ENCODE results near the gene MRPL22.
"Not testable (repeated sequence)": the region's sequence is repeated elsewhere in the genome, so short reads cannot be mapped to it uniquely, and the experiment has no call there.

MRPL22 gene

DNA sequence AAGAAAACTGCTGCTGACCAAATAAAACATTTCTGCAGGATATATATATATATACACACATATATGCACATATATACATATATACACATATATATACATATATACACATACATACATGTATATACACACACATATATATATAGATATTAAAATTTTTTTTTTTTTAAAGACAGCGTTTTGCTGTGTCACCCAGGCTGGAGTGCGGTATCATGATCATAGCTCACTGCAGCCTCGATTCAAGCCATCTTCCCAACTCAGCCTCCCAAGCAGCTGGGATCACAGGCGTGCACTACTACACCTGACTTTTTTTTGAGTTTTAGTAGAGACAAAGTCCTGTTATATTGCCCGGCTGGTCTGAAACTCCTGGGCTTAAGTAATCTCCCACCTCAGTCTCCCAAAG lies 2.7 kb downstream of the MRPL22 start:
- DNase-seq (ENCODE audit: low read depth) = no peak

DNA sequence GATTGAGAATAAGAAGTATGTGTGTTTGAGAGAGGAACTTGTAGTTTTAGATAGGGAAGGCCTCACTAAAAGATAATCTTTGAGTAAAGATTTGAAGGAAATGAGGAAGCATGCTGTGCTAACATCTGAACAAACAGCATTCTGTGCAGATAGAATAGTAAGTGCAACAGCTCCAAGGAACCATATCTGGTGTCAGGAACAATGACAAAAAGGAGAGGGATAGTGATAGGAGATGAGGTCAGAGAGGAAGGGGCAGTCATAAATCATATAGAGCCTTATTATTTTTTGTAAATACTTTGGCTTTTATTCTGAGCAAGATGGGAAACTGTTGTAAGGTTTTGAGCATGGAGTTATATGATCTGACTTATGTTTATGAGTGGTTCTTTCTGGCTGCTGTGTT lies 3.8 kb downstream of the MRPL22 start:
- no peak for DNase-seq (ENCODE audit: low read depth)

DNA sequence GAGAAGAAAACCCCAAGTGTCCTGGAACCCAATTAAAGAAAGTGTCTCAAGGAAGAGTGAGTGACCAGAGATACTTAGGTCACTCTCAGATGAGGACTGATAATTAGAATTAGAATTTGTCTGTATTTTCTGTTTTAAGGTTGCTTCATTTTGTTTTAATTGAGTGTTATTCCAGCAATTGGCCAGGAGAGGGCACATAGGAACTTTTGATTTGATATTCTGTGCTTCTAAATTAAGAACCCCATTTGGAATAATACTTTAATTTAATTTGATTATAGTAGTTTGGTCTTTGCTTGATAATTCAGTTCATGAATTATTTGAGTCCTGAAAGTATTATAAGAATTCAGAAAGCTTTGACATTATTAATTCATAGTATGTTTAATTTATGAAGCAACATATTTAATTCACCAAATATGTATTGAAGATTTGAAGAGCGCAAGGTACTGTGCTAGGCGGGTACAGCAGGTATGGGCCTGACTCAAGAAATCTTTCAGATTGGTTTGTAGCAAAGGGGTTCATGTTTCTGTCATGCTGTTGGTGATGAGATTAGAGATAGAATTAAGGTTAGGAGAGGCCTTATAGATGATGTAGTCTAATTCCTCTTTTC lies 4.9 kb downstream of the MRPL22 start:
- no peak for DNase-seq (ENCODE audit: low read depth)

DNA sequence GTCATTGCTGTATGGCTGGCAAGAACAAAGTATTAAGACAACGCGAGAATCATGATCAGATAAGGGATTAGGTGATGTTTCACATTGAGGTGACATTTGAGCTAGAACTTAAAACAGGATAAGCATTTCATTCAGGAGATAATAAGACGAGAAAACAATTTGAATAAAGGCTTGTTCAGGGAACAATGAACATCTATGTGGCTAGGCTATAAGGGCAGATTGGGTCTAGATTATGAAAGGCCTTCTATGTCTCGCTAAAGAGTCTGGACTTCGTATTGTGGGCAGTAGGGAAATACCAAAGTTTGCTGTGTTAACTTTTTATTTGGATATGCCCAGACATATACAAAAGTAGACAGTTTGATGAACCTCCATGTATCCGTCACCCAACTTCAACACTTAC lies 6.9 kb downstream of the MRPL22 start:
- DNase-seq (ENCODE audit: low read depth) = no peak

DNA sequence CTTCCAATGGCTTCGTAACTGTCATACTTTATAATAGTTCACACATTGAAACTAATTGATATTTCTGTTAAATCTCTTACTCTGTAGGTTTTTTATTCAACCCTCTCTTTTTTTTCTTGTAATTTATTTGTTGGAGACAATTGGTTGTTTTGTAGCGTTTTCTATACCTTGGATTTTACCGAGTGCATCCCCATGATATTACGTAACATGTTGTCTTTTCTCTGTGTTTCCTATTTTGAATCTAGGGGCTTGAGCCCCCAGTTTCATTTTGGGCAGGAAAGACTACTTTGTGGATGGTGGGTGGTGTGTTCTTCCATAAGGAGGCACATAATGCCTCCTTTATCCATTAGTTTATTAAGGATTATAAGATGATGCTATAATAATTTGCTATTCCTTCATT lies 7.4 kb downstream of the MRPL22 start:
- DNase-seq (ENCODE audit: low read depth) = no peak

DNA sequence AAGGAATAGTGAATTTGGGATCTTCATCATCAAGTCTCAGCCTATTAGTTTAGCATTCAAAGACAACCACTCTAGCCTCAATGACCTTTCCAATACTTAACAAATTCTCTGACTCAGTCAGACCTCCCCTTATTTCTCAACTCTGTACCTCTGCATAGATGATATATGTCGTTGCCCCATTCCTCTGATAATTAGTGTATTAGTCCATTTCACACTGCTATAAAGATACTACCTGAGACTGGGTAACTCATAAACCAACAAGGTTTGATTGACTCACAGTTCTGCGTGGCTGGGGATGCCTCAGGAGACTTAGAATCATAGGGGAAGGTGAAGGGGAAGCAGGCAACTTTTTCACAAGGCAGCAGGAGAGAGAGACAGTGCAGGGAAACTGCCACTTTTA lies 8.9 kb downstream of the MRPL22 start:
- no peak for DNase-seq (ENCODE audit: low read depth)

DNA sequence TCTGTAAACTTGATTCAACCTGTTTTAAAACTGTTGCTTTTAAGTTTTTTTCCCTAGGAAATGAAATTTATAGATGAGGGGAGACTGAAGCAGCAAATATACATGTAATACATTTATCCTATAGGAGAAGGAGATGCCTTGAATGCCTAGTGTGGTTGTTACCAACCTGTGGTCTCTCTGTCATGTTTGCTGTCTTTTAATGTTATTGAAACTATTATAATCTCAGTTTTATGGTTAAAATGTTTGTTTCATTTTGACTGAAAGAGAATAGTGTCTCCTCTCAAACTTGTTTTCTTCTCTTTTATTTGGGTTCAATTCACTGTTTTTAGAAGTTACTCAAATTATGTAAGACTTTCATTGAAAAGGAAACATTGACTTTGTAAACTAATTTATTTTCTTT lies 15.8 kb downstream of the MRPL22 start:
- no peak for DNase-seq (ENCODE audit: low read depth)

DNA sequence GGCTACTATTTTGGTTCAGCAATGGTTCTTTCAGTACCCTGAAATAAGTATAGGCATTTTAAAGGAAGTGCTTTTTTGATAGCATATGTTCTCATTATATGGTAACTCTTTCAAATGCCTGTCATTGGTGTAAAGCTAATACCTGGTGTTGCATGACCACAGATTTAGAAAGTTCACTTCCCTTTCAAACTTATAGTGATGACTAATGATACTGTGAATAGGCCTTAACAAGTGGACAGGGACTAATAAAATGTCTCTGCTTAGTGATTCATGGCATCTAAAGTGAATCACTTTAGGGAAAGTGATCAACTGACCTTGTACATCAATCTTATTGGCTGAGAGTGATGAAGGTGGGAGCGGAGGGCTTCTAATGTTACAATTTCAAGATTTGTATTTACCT lies 21.6 kb downstream of the MRPL22 start:
- no peak for DNase-seq (ENCODE audit: low read depth)

DNA sequence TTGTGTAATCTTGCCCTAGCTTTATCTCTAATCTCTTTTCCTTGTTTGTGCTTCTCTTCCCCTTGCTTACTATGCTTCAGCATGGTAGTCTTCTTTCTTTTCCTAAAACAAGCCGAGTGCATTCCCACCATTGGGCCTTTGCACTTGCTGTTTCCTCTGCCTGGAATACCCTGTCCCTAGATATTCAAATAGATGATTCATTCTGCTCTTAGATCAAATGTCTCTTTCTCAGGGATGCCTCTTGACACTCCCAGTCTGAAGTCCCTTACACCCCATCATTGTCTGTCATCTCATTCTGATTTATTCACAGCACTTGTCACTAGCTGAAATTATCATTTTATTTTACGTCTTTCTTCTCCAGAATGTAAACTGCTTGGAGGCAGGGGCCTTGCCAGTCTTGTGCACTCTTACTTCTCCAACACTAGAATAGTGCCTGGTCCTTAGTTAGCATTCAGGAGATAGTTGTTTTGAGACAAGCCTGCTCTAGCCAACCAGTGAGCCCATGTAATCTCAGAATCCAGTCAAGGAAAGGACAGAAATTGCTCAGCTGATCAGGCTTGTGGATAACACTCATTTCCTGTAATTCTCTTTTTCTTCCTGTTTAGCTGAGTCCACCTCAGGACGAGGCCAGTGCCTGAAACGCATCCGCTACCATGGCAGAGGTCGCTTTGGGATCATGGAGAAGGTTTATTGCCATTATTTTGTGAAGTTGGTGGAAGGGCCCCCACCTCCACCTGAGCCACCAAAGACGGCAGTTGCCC lies 25.4 kb downstream of the MRPL22 start:
- DNase-seq (ENCODE audit: low read depth) = no peak

DNA sequence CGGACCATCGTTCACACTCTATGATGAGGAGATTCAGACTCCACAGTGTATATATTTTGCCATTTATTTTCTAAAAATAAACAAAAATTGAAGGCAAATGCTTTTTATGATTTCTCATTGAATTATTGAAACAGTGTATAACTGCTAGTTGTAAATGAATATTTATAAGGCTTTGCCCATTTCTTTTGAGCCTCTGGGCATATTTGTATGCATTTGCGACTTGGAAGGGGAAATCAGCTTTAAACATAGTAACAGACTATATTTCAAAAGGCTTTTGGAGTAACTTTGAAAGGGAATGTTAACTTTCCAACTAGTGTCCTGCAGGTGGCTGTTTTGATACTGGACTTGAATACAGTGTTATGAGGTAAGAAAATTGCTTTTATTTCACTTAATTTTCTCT lies 26.0 kb downstream of the MRPL22 start:
- DNase-seq (ENCODE audit: low read depth) = no peak

DNA sequence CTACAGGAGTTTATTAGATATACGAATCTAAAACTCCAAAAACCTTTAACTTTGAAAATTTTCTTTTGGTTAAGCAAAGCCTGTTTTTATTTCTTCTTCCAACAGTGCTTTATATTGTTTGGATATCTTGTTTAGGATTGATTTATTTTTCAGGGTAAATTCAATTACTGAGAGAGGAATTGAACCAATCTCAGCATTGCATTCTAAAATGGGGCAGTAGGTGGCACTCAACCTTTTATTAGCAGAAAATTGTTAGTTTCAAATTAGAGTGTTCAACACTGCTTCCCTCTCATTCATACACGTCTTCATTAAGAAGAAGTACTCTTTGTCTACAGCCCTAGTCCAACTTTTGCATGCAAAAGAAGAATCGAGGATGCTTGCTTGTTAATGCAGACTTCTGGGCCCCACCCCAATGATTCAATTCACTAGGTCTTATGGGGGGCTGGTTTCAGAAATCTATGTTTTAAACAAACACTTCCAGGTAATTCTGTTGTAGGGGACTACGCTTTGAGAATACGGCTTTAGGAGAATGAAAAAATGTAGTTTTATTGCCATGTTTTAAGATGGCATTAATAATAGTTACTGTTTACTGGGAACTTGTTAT lies 26.6 kb downstream of the MRPL22 start:
- DNase-seq (ENCODE audit: low read depth) = no peak

DNA sequence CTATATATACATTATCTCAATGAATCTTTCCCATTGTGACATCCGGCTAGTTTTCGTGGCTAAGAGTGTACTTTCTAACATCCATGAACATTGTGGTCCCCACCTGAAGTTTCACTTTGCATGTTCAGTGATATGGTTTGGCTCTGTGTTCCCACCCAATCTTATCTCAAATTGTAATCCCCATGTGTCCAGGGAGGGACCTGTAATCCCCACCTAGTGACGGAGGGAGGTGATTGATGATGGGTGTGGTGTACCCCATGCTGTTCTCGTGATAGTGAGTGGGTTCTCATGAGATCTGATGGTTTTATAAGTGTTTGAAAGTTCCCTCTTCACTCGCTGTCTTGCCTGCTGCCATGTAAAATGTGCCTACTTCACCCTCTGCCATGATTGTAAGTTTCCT lies 28.1 kb downstream of the MRPL22 start:
- DNase-seq (ENCODE audit: low read depth) = no peak

DNA sequence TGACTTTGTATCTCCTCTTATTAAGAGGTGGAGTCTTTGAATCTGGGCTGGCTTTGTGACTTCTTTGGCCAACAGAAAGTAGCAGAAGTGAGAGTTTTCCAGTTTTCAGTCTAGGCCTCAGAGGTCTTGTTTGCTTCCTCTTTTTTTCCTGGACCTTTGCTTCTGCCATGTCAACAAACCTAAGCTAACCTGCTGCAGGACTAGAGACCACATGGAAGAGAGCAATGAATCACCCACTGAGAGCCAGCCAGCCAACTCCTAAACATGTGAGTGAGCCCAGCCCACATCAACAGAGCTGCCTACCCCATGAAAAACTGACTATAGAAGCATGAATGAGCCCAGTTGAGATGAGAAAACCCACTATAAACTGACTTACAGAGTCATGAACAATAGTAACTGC lies 29.9 kb downstream of the MRPL22 start:
- no peak for DNase-seq (ENCODE audit: low read depth)

DNA sequence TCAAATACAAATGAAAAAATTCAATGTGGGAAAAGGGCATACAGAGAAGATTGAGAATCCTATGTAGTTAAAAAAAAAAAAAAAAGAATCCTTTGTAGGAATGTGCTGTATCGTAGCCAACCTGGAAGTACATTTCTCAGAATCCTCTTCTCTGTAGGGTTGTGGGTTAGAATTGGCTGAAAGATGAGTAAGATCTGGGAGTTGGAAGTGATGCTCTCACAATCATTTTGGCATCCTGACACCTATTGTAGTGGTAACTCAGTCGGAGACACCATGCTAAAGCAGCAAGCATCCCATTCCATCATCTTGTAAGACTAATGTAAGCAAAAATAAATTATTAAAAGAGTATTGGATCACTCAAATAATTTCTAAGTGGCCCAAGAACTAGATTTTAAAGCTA lies 30.6 kb downstream of the MRPL22 start:
- no peak for DNase-seq (ENCODE audit: low read depth)

DNA sequence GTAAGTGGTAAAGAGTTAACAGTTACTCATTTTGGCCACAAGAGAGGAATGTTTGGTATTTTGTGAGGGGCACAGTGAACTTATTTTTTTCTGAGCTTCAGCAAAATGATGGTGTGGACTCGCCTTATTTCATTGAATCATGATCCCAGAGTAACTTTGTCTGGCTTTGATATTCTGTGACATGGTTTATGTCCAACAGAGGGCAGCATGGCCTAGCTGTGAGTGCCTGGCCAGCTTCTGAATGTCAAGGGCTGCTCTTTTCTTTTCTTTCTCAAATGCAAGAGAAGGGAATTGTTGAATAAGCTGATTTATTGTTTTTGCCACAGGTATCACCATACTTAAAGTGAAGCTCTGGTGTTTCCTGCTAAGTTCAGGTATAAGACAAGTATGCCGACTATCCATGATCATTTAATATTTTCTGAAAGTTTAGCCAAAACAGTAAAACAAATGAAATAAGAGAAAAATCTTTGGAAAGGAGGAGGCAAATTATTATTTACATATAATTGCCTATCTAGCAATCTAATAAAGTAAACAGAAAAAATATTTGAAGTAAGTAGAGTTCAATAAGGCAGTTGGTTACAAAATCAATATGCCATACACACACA lies 31.7 kb downstream of the MRPL22 start:
- DNase-seq (ENCODE audit: low read depth) = no peak

DNA sequence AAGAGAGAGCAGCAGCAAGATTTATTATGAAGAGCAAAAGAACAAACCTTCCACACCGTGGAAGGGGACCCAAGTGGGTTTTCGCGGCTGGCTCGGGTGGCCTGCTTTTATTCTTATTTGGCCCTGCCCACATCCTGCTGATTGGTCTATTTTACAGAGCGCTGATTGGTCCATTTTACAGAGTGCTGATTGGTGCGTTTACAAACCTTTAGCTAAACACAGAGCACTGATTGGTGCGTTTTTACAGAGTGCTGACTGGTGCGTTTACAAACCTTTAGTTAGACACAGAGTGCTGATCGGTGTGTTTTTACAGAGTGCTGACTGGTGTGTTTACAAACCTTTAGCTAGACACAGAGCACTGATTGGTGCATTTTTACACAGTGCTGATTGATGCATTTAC lies 35.2 kb downstream of the MRPL22 start:
- DNase-seq (ENCODE audit: low read depth) = not testable (repeated sequence)

DNA sequence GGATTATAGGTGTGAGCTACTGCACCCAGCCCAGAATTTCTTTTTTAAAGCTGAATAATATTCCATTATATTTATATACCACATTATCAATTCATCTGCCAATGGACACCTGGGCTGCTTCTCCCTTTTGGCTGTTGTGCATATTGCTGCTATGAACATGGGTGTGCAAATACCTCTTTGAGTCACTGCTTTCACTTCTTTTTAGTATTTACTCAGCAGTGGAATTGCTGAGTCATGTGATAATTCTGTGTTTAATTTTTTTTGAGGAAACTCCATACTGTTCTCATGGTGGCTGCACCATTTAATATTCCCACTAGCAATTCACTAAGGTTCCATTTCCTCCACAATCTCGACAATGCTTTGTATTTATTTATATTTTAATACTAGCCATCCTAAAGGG lies 36.5 kb downstream of the MRPL22 start:
- no peak for DNase-seq (ENCODE audit: low read depth)

DNA sequence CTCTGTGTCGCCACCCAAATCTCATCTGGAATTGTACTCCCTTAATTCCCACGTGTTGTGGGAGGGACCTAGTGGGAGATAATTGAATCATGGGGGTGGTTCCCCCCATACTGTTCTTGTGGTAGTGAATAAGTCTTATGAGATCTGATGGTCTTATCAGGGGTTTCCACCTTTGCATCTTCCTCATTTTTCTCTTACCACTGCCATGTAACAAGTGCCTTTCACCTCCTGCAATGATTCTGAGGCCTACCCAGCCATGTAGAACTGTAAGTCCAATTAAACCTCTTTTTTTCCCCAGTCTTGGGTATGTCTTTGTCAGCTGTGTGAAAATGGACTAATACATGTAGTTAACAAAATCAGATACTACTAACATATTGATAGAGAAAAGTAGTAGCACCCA lies 37.4 kb downstream of the MRPL22 start:
- not testable (repeated sequence) for DNase-seq (ENCODE audit: low read depth)

DNA sequence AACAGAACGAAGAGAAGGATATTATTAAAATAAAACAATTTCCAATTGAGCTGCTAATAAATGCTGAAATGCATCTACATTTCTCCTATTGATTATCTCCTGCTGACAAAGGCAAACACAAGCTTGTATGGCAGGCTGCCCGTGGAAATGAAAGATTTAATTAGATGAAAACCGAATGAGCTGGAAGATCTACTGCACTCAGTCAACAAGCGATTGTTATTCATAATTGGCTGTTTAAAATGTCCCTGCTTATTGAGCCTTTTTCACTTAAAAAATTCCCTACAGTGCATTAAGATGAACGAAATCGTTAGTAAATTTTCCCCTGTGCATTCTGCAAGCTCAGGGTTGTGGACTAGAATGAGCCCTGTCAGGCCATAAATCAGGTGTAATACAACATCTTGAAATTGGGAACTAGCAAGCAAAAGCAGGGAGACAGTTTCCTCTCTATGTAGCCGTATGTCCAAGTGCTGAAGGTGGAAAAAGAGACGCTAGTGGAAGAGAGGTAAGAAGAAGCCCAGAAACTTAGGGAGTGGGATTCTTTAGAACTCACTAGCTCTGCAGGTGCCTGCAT lies 44.2 kb downstream of the MRPL22 start:
- no peak for DNase-seq (ENCODE audit: low read depth)

DNA sequence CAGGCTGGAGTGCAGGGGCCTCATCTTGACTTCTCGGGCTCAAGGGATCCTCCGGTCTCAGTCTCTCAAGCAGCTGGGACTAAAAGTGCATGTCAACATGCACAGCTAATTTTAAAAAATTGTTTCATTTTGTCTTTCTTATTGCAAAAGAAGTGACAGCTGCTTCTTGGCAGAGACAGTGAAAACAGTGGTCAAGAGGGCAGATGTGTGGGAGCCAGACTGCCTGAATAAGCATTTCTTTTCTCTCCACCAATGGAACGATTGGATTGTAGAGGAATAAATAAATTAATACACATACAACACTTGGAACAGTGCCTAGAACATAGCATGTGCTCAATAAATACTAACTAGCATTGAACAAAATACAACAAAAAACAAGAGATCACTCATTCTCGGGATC lies 45.3 kb downstream of the MRPL22 start:
- no peak for DNase-seq (ENCODE audit: low read depth)

DNA sequence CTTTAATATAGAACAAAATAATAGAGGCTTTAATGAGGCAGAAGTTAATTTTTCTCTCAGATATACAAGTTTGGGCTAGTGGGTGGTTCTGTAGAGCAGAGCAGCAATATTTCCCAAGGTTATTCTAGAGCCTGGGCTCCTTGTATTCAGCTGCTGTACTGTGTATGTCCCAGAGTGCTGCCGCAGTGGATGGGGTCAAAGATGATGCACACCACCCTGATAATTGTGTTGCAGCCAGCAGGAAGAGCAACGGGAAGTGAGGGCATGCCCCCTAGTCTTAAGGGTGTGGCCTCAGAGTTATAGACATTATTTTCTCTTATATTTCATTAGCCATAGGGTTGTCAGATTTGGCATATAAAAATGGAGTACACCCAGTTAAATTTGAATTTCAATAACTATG lies 48.8 kb downstream of the MRPL22 start:
- DNase-seq (ENCODE audit: low read depth) = no peak

DNA sequence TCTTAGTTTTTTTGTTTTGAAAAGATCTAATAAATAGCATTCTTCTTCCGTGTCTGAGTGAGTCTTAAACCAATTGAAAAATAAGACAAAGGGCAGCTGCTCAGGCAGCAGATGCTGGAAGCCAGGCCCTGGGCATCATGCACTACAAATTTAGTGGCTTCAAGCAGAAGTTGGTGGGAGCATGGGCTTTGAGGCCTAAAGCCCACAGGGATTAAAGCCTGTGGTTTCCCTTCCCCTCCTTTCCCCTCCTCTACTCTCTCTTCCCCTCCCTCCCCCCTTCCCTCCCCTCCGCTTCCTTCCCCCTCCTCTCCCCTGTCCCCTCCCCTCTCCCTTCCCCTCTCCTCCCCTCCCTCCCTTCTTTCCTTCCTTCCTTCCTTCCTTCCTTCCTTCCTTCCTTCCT lies 52.6 kb downstream of the MRPL22 start:
- no peak for DNase-seq (ENCODE audit: low read depth)

DNA sequence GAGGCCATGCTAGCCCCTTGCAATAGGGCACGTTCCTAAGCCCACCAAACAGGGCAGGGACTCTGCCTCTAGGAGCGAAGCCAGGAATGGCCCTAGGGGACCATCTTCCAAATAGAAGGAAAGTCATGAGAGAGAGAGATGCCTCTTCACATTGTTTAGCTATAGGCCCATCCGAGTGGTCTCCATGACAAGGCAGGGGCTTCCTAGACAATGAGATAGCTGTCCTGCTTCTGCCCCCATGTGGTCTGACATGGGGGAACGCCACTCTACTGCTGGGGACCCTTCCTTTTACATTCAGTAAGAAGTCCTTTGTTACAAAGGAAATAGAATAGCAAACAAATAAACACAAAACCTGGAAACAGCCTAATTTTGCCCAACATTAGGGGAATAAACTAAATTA lies 54.8 kb downstream of the MRPL22 start:
- DNase-seq (ENCODE audit: low read depth) = no peak

Measured in activated gamma-delta T cell treated with anti-CD3 and anti-CD28 coated beads, Interleukin-2, amount 50 U/mL, for 16 hours (primary cell).